H9 (cell line): Measurements from ENCODE around the gene TMEM30B. TPM values are rescaled to one million over a fixed set of nuclear protein-coding genes. Genes with fewer than 3 reads are reported as not detected.

Experiments
- DNase-seq: peaks from one replicate; pipeline ENCODE4 v3.0.0-alpha.2; 2017
- H2AFZ ChIP-seq: one replicate; pipeline ENCODE4 v1.6.1; 2013; ENCODE audit warnings: mild to moderate bottlenecking, low read length, control low read depth, moderate library complexity
- H2AK5ac ChIP-seq: 2 replicates; pipeline ENCODE4 v1.6.1; 2013; ENCODE audit warnings: low read length, control low read depth, mixed read lengths; ENCODE audit not compliant: insufficient read length
- H2BK120ac ChIP-seq: one replicate; pipeline ENCODE4 v1.6.1; 2013; ENCODE audit warnings: low read depth, mild to moderate bottlenecking, low read length, control low read depth, inconsistent platforms; ENCODE audit not compliant: poor library complexity, severe bottlenecking
- H2BK12ac ChIP-seq: 2 replicates; pipeline ENCODE4 v1.6.1; 2013; ENCODE audit warnings: low read length, control low read depth, mixed read lengths, low read depth; ENCODE audit not compliant: insufficient read length
- H2BK15ac ChIP-seq: 2 replicates; pipeline ENCODE4 v1.6.1; 2013; ENCODE audit warnings: low read depth, low read length, control low read depth
- H2BK20ac ChIP-seq: one replicate; pipeline ENCODE4 v1.6.1; 2013; ENCODE audit warnings: low read depth, mild to moderate bottlenecking, low read length, control low read depth, inconsistent platforms; ENCODE audit not compliant: poor library complexity, severe bottlenecking
- H2BK5ac ChIP-seq: 2 replicates; pipeline ENCODE4 v1.6.1; 2013; ENCODE audit warnings: low read length, control low read depth, mixed read lengths; ENCODE audit not compliant: insufficient read length
- H3K14ac ChIP-seq: 2 replicates; pipeline ENCODE4 v1.6.1; 2013; ENCODE audit warnings: low read length, control low read depth; ENCODE audit not compliant: insufficient read depth
- H3K18ac ChIP-seq: 2 replicates; pipeline ENCODE4 v1.6.1; 2013; ENCODE audit warnings: low read depth, mild to moderate bottlenecking, mixed read lengths, low read length, control low read depth; ENCODE audit not compliant: insufficient read length
- H3K23ac ChIP-seq: 2 replicates; pipeline ENCODE4 v1.6.1; 2013; ENCODE audit warnings: low read length, control low read depth, mixed read lengths, low read depth; ENCODE audit not compliant: insufficient read length
- H3K23me2 ChIP-seq: 2 replicates; pipeline ENCODE4 v1.6.1; 2013; ENCODE audit warnings: low read depth, mild to moderate bottlenecking, mixed read lengths, low read length, control low read depth; ENCODE audit not compliant: insufficient read length, poor library complexity, severe bottlenecking
- H3K27ac ChIP-seq: 2 replicates; pipeline ENCODE4 v1.5.1; 2013; ENCODE audit warnings: low read length, control low read depth, mixed read lengths, low read depth; ENCODE audit not compliant: insufficient read length
- H3K27me3 ChIP-seq: 2 replicates; pipeline ENCODE4 v1.6.1; 2013; ENCODE audit warnings: low read length, control low read depth, inconsistent platforms; ENCODE audit not compliant: insufficient read depth
- H3K4ac ChIP-seq: 2 replicates; pipeline ENCODE4 v1.6.1; 2013; ENCODE audit warnings: low read depth, mild to moderate bottlenecking, control low read depth, inconsistent platforms, low read length, moderate library complexity
- H3K4me1 ChIP-seq: 2 replicates; pipeline ENCODE4 v1.6.1; 2013; ENCODE audit warnings: low read length, control low read depth, inconsistent platforms; ENCODE audit not compliant: insufficient read depth
- H3K4me2 ChIP-seq: 2 replicates; pipeline ENCODE4 v1.6.1; 2013; ENCODE audit warnings: low read length, control low read depth, mixed read lengths; ENCODE audit not compliant: insufficient read length, insufficient read depth
- H3K56ac ChIP-seq: 2 replicates; pipeline ENCODE4 v1.6.1; 2013; ENCODE audit warnings: low read depth, mild to moderate bottlenecking, mixed read lengths, low read length, control low read depth; ENCODE audit not compliant: insufficient read length
- H3K79me1 ChIP-seq: 2 replicates; pipeline ENCODE4 v1.6.1; 2013; ENCODE audit warnings: low read depth, mild to moderate bottlenecking, moderate library complexity, low read length, control low read depth, inconsistent platforms; ENCODE audit not compliant: insufficient read depth, poor library complexity, severe bottlenecking
- H3K79me2 ChIP-seq: 2 replicates; pipeline ENCODE4 v1.6.1; 2013; ENCODE audit warnings: low read length, control low read depth, inconsistent platforms; ENCODE audit not compliant: insufficient read depth
- H3K9ac ChIP-seq: 2 replicates; pipeline ENCODE4 v1.6.1; 2013; ENCODE audit warnings: low read length, control low read depth, mixed read lengths; ENCODE audit not compliant: insufficient read length; ENCODE audit errors: extremely low read depth
- H3K9me3 ChIP-seq: one replicate; pipeline ENCODE4 v1.6.1; 2013; ENCODE audit warnings: low read depth, low read length, inconsistent platforms; ENCODE audit not compliant: control insufficient read depth
- H3T11ph ChIP-seq: one replicate; pipeline ENCODE4 v1.6.1; 2013; ENCODE audit warnings: mild to moderate bottlenecking, low read length, control low read depth, inconsistent platforms
- H4K20me1 ChIP-seq: one replicate; pipeline ENCODE4 v1.6.1; 2013; ENCODE audit not compliant: control insufficient read depth, insufficient read length, insufficient read depth
- H4K5ac ChIP-seq: 2 replicates; pipeline ENCODE4 v1.6.1; 2013; ENCODE audit warnings: low read depth, mild to moderate bottlenecking, mixed read lengths, low read length, control low read depth; ENCODE audit not compliant: insufficient read length
- H4K8ac ChIP-seq: replicated peaks from 2 replicates; pipeline ENCODE4 v1.6.1; 2013; ENCODE audit warnings: low read length, control low read depth, mixed read lengths, low read depth; ENCODE audit not compliant: insufficient read length
- H4K91ac ChIP-seq: 2 replicates; pipeline ENCODE4 v1.6.1; 2013; ENCODE audit warnings: low read depth, mild to moderate bottlenecking, moderate library complexity, mixed read lengths, low read length, control low read depth; ENCODE audit not compliant: insufficient read length
- H3K27ac Mint-ChIP-seq, 3 experiments: 2 replicates in 2 of 3; 3 replicates in 1 of 3; pipeline ENCODE4 v1.8.0; 2020 to 2021; ENCODE audit warnings: mixed read lengths in 3 of 3, mild to moderate bottlenecking in 1 of 3, moderate library complexity in 1 of 3
- H3K27me3 Mint-ChIP-seq: 2 replicates; pipeline ENCODE4 v1.8.0; 2021; ENCODE audit warnings: low read depth, mild to moderate bottlenecking, moderate library complexity, mixed read lengths
- H3K36me3 Mint-ChIP-seq, 3 experiments: 2 replicates in 2 of 3; 3 replicates in 1 of 3; pipeline ENCODE4 v1.8.0; 2020 to 2021; ENCODE audit warnings: low read depth in 3 of 3, mixed read lengths in 3 of 3; ENCODE audit not compliant: insufficient read depth in 1 of 3
- H3K4me1 Mint-ChIP-seq, 2 experiments: 2 replicates each; pipeline ENCODE4 v1.8.0; 2020; ENCODE audit warnings: mixed read lengths in 2 of 2
- H3K4me3 Mint-ChIP-seq, 2 experiments: 2 replicates in 1 of 2; 3 replicates in 1 of 2; pipeline ENCODE4 v1.8.0; 2020 to 2021; ENCODE audit warnings: mild to moderate bottlenecking in 2 of 2, mixed read lengths in 2 of 2, moderate library complexity in 1 of 2
- H3K9me3 Mint-ChIP-seq, 2 experiments: 2 replicates in 1 of 2; 3 replicates in 1 of 2; pipeline ENCODE4 v1.8.0; 2020; ENCODE audit warnings: mild to moderate bottlenecking in 2 of 2, mixed read lengths in 2 of 2, moderate library complexity in 1 of 2
- CTCF ChIP-seq: fragments of 200-600 bp; sonication (generic); conservative IDR thresholded peaks from 3 replicates; pipeline ENCODE4 v1.8.0; 2021; ENCODE audit warnings: antibody characterized with exemption, mild to moderate bottlenecking
- WGBS: extraction: QIAGEN DNeasy Blood & Tissue Kit; methylation state at CpG from one replicate; pipeline ENCODE4 v1.1.7; 2013; ENCODE audit warnings: missing lambda C conversion rate, low lambda C conversion rate, mixed read lengths; ENCODE audit not compliant: insufficient read length; ENCODE audit errors: extremely low coverage; 5-methylcytosine and 5-hydroxymethylcytosine counted together
- total RNA-seq: library from RNA; stranded (reverse); gene quantifications from 2 replicates; pipeline ENCODE4 v1.2.1, GENCODE V29; 2021

TMEM30B gene
- total RNA-seq, 1 experiment from 2014 or later: 12.2 TPM

GRCh38 chr14:61296151-61296550 is 15.0 kb upstream of the TMEM30B start:
- Mint-ChIP-seq H3K27ac (no peak overlapping the region), H3K36me3 (no peaks in the 10 kb centered on the region), H3K27me3 (peaks cover 4% of the 10 kb centered on the region), H3K4me1 (peaks cover 31 to 34% of the 10 kb centered on the region in 2 experiments), H3K4me3 (no peak overlapping the region), H3K9me3 (no peaks in the 10 kb centered on the region)
- peaks cover 5% of the 10 kb centered on the region; the same call in 1 of the 2 replicates for H3K4me1 ChIP-seq
- H3K23ac ChIP-seq: no peak overlapping the region
- no peak overlapping the region for H4K8ac ChIP-seq
- no peaks in the 10 kb centered on the region for H3K9me3 ChIP-seq
- no peak overlapping the region for H2AK5ac ChIP-seq
- no peak overlapping the region for H3K9ac ChIP-seq
- no peak overlapping the region for H4K91ac ChIP-seq
- no peak overlapping the region for H3K18ac ChIP-seq
- no peaks in the 10 kb centered on the region for H3K79me2 ChIP-seq
- no peaks in the 10 kb centered on the region for H3K27me3 ChIP-seq
- no peak overlapping the region for H3K4me2 ChIP-seq
- H3T11ph ChIP-seq: no peak overlapping the region
- H4K20me1 ChIP-seq: no peaks in the 10 kb centered on the region
- no peak overlapping the region for H3K56ac ChIP-seq
- H4K5ac ChIP-seq: no peak overlapping the region
- DNase-seq: no peak
- H2BK120ac ChIP-seq: no peak overlapping the region
- no peak overlapping the region for H2BK15ac ChIP-seq
- TF ChIP-seq CTCF: no peak
- no peak overlapping the region for H2BK12ac ChIP-seq
- no CpG with 5 or more reads among the region's 3 CpGs for WGBS
- H3K14ac ChIP-seq: no peak overlapping the region
- H3K4ac ChIP-seq: no peak overlapping the region
- H3K23me2 ChIP-seq: no peaks in the 10 kb centered on the region
- H2AFZ ChIP-seq: no peak overlapping the region
- no peak overlapping the region for H2BK20ac ChIP-seq
- no peaks in the 10 kb centered on the region for H3K79me1 ChIP-seq
- H3K27ac ChIP-seq: no peak overlapping the region
- H2BK5ac ChIP-seq: no peak overlapping the region
